Uterus (tissue), 2 donors: ENCODE data around the gene NKRF.

ENCODE experiments used
- POLR2A ChIP-seq, 2 donors: fragments of 450-650 bp; IDR thresholded peaks; one replicate each; pipeline ENCODE4 v1.6.1; 2016; ENCODE audit warnings: antibody characterized with exemption in 2 of 2, mild to moderate bottlenecking in 1 of 2, moderate library complexity in 1 of 2
- TF ChIP-seq, protein P1 (sequence below), 4 experiments: fragments of 200-600 bp in 2 of 4; fragments of 450-650 bp in 2 of 4; sonication (generic) in 2 of 4; IDR thresholded peaks; one replicate each; pipeline ENCODE4 v1.5.1; 2016 to 2019; ENCODE audit warnings: antibody characterized with exemption in 4 of 4, mild to moderate bottlenecking in 2 of 4, moderate library complexity in 1 of 4

DNA sequence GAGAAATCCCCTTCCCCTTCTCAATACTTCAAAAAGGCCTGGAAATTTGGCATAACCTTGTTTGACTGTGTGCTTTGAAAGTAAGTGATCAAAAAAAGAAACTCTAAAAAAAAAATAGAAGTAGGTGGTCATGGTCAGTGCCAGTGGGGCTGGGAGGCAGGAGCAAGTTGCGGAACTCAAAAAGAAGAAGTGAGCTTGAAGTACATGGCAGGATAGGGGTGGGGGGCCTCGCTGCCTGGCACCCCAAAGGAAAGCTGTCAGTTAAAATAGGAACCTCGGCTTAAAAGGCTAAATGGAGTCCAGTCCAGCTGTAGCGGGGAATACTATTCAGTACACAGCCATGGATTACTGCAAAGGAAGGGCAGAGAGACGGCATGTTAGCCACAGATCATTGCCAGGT is 12.2 kb upstream of the NKRF start:
- no peak for TF ChIP-seq POLR2A (IDR thresholded peaks at IDR 0.05)
- TF ChIP-seq, protein P1, sequence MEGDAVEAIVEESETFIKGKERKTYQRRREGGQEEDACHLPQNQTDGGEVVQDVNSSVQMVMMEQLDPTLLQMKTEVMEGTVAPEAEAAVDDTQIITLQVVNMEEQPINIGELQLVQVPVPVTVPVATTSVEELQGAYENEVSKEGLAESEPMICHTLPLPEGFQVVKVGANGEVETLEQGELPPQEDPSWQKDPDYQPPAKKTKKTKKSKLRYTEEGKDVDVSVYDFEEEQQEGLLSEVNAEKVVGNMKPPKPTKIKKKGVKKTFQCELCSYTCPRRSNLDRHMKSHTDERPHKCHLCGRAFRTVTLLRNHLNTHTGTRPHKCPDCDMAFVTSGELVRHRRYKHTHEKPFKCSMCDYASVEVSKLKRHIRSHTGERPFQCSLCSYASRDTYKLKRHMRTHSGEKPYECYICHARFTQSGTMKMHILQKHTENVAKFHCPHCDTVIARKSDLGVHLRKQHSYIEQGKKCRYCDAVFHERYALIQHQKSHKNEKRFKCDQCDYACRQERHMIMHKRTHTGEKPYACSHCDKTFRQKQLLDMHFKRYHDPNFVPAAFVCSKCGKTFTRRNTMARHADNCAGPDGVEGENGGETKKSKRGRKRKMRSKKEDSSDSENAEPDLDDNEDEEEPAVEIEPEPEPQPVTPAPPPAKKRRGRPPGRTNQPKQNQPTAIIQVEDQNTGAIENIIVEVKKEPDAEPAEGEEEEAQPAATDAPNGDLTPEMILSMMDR (IDR thresholded peaks at IDR 0.05): no peak
